GM20000 (cell line): ENCODE measurements around the gene GLRX5.

Experiments
- DNase-seq: peaks from one replicate; pipeline ENCODE4 v3.0.0; 2012; ENCODE audit warnings: low spot score
- TF ChIP-seq, protein P1 (sequence below): IDR thresholded peaks from 2 replicates; pipeline ENCODE4 v1.5.1; 2012; ENCODE audit warnings: mild to moderate bottlenecking, control low read depth; ENCODE audit errors: extremely low read depth, missing control alignments

Gene GLRX5

DNA sequence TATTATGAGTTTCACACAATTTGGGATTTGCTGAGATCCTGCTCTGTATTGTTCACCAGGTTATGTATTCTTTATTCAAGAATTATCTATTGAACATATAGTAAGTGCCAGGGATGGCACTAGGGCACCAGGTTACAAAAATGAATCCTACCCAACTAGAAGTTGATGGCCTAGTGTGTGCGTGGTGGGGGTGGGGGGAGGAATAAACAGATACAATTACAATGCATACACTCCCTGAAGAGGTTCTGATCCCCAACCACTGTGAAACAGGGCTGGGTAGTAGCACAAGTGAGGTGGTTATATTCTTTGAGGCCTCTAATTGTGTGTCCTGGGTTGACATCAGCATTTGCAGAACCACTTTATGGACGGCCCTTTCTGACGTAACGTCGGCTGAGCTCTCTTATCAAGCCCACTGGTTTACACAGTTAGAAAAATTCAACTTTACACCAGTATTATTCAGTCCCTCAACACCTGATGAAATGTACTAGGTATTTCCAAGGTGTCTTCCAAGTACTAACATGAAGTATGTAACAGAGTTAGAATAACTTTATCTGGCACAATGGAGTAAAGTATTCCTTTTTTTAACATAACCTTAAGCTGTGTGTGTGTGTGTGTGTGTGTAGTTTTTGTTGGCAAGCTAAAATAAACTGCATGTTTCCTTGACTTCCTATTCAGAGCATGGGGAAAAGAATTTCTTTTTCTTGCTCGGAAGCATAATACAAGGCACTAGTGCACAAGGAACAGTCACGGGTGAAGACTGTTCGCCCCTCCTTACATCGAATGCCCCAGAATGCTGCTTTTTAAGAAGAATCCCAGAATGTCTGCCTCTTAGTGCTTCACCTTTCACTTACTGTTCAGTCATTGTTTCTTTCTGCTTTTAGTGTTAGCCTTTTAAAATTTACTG is 8.1 kb upstream of the GLRX5 start:
- no peak for DNase-seq
- TF ChIP-seq, protein P1, sequence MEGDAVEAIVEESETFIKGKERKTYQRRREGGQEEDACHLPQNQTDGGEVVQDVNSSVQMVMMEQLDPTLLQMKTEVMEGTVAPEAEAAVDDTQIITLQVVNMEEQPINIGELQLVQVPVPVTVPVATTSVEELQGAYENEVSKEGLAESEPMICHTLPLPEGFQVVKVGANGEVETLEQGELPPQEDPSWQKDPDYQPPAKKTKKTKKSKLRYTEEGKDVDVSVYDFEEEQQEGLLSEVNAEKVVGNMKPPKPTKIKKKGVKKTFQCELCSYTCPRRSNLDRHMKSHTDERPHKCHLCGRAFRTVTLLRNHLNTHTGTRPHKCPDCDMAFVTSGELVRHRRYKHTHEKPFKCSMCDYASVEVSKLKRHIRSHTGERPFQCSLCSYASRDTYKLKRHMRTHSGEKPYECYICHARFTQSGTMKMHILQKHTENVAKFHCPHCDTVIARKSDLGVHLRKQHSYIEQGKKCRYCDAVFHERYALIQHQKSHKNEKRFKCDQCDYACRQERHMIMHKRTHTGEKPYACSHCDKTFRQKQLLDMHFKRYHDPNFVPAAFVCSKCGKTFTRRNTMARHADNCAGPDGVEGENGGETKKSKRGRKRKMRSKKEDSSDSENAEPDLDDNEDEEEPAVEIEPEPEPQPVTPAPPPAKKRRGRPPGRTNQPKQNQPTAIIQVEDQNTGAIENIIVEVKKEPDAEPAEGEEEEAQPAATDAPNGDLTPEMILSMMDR: no peak

DNA sequence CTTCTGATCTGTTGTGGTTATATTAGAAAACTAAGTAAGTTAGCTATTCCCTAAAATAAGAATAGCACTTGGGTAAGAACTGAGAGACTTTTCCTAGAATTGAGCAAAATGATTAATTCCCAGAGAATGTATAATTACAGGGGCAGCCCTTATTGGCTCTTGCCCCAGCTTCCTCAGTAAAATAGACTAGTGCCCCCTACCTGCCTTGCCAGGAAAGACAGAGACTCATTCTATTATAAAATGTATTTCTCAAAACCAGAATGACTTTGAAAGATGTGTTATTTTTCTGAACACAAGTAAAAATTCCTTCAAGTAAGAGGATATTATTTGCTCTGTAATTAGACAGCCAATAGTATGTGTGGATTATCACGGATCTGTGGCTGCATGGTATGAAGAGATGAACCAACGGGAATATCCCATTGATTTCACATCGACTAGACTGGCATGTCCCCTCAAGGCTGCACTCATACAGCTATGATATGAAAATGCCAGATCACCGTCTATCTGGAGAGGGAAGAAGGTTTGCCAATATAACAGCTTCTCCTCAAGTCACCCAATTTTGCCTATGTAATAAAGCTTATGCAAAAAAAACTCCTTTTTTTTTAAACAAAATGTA is 7.4 kb upstream of the GLRX5 start:
- peak; percentile 49 for DNase-seq
- TF ChIP-seq, protein P1: peak; percentile 62

GRCh38 chr14:95529216-95529615 is 5.6 kb upstream of the GLRX5 start:
- DNase-seq: no peak
- TF ChIP-seq, protein P1: no peak

GRCh38 chr14:95530473-95531276 is 4.2 kb upstream of the GLRX5 start:
- DNase-seq: no peak
- TF ChIP-seq, protein P1: no peak

GRCh38 chr14:95531473-95531872 is 3.4 kb upstream of the GLRX5 start:
- TF ChIP-seq, protein P1: no peak

GRCh38 chr14:95531969-95532368 is 2.9 kb upstream of the GLRX5 start:
- DNase-seq: no peak
- TF ChIP-seq, protein P1: no peak

More at GRCh38 chr14:95531473-95531872, 3.4 kb upstream of the GLRX5 start:
- DNase-seq: no peak
